ENCODE results near the gene CYP19A1. TPM values are rescaled to one million over a fixed set of nuclear protein-coding genes. Genes with fewer than 3 reads are reported as not detected.

CYP19A1 gene
- total and polyA plus RNA-seq, 2 experiments from 2014 or later, result 0.69 to 2.6 TPM

GRCh38 chr15:51342227-51342999, 4.0 kb upstream of the CYP19A1 start:
- peak overlapping the region; percentile 46 for H3K4me3 ChIP-seq
- H3K4me1 ChIP-seq (ENCODE audit: low read depth), result peaks cover 4% of the 10 kb centered on the region
- no peaks in the 10 kb centered on the region for H3K9me3 ChIP-seq (ENCODE audit: low read depth)
- H3K27me3 ChIP-seq, result peaks cover 65% of the 10 kb centered on the region
- no peak overlapping the region for H3K27ac ChIP-seq
- no peak for DNase-seq (ENCODE audit: low read depth in 1 of 2, low spot score in 1 of 2)
- H3K36me3 ChIP-seq, result no peaks in the 10 kb centered on the region
- no peak for TF ChIP-seq CTCF (IDR thresholded peaks at IDR 0.05; ENCODE audit: low read depth, low read length)

GRCh38 chr15:51341366-51342226, 3.2 kb upstream of the CYP19A1 start, which contains the start of gene GLDN:
TSS of gene GLDN (plus strand) at chr15:51341655. CDS start at chr15:51341685, 30 bp downstream.
- peak within 1 kb of the TSS; percentile 46 for H3K4me3 ChIP-seq
- no peak within 1 kb of the TSS for H3K27ac ChIP-seq
- H3K4me1 ChIP-seq (ENCODE audit: low read depth), result peaks cover 4% of the 10 kb centered on the region
- no peaks in the 10 kb centered on the region for H3K9me3 ChIP-seq (ENCODE audit: low read depth)
- no peak for TF ChIP-seq CTCF (IDR thresholded peaks at IDR 0.05; ENCODE audit: low read depth, low read length)
- H3K36me3 ChIP-seq, result no peaks in the 10 kb centered on the region
- H3K27me3 ChIP-seq, result peaks cover 65% of the 10 kb centered on the region
- peak; percentile 28 to 47 for DNase-seq (ENCODE audit: low read depth in 1 of 2, low spot score in 1 of 2)

GRCh38 chr15:51335538-51336410, 2.6 kb downstream of the CYP19A1 start:
- H3K36me3 ChIP-seq, result no peaks in the 10 kb centered on the region
- DNase-seq (ENCODE audit: low read depth in 1 of 2, low spot score in 1 of 2), result peak in 1 of 2 donors; percentile 20
- peaks cover 19% of the 10 kb centered on the region for H3K27me3 ChIP-seq
- H3K9me3 ChIP-seq (ENCODE audit: low read depth), result no peaks in the 10 kb centered on the region
- no peak overlapping the region for H3K27ac ChIP-seq
- peaks cover 14% of the 10 kb centered on the region for H3K4me1 ChIP-seq (ENCODE audit: low read depth)
- TF ChIP-seq CTCF (IDR thresholded peaks at IDR 0.05; ENCODE audit: low read depth, low read length), result no peak
- H3K4me3 ChIP-seq, result no peak overlapping the region

GRCh38 chr15:51335087-51335486, 3.3 kb downstream of the CYP19A1 start:
- Histone ChIP-seq H3K4me1 (ENCODE audit: low read depth) (peaks cover 14% of the 10 kb centered on the region), H3K4me3 (no peak overlapping the region), H3K9me3 (ENCODE audit: low read depth) (no peaks in the 10 kb centered on the region), H3K27me3 (peaks cover 12% of the 10 kb centered on the region), H3K36me3 (no peaks in the 10 kb centered on the region), H3K27ac (no peak overlapping the region)
- TF ChIP-seq CTCF (IDR thresholded peaks at IDR 0.05; ENCODE audit: low read depth, low read length), result no peak
- DNase-seq (ENCODE audit: low read depth in 1 of 2, low spot score in 1 of 2), result no peak

- H3K4me1 ChIP-seq (ENCODE audit: low read depth), result peaks cover 14% of the 10 kb centered on the region
- H3K4me3 ChIP-seq, result no peak overlapping the region
- no peaks in the 10 kb centered on the region for H3K36me3 ChIP-seq
- no peak overlapping the region for H3K27ac ChIP-seq
- peak in 1 of 2 donors; percentile 42 for DNase-seq (ENCODE audit: low read depth in 1 of 2, low spot score in 1 of 2)
- H3K9me3 ChIP-seq (ENCODE audit: low read depth), result no peaks in the 10 kb centered on the region
- no peak for TF ChIP-seq CTCF (IDR thresholded peaks at IDR 0.05; ENCODE audit: low read depth, low read length)
- H3K27me3 ChIP-seq, result peaks cover 5% of the 10 kb centered on the region
Observed at GRCh38 chr15:51334011-51334451, 4.4 kb downstream of the CYP19A1 start.

Data from cardiac muscle cell (in vitro differentiated cells and primary cell).